ENCODE data around the gene DCTN3.

GRCh38 chr9:34664281-34665066, 44.2 kb upstream of the DCTN3 start:
- TF ChIP-seq POLR2AphosphoS5 (IDR thresholded peaks at IDR 0.05) = peak in 2 of 3 donors; percentile 13 to 26
- peak in 5 of 7 experiments; percentile 67 to 89 (median 73) for TF ChIP-seq CTCF (IDR thresholded peaks at IDR 0.05)
- TF ChIP-seq POLR2A (IDR thresholded peaks at IDR 0.05) = no peak
- no peak for TF ChIP-seq EP300 (IDR thresholded peaks at IDR 0.05)
